HUDEP-2 (cell line): Measurements from ENCODE around the gene NFIC.
A peak's percentile ranks its signal among the peaks of the same experiment; 100 is the strongest.

ENCODE experiments used
- DNase-seq, 76 experiments: peaks; one replicate each; lab custom pipeline; 2025; ENCODE audit not compliant: unreplicated experiment in 76 of 76; lab: John Stamatoyannopoulos, UW

Gene NFIC

DNA sequence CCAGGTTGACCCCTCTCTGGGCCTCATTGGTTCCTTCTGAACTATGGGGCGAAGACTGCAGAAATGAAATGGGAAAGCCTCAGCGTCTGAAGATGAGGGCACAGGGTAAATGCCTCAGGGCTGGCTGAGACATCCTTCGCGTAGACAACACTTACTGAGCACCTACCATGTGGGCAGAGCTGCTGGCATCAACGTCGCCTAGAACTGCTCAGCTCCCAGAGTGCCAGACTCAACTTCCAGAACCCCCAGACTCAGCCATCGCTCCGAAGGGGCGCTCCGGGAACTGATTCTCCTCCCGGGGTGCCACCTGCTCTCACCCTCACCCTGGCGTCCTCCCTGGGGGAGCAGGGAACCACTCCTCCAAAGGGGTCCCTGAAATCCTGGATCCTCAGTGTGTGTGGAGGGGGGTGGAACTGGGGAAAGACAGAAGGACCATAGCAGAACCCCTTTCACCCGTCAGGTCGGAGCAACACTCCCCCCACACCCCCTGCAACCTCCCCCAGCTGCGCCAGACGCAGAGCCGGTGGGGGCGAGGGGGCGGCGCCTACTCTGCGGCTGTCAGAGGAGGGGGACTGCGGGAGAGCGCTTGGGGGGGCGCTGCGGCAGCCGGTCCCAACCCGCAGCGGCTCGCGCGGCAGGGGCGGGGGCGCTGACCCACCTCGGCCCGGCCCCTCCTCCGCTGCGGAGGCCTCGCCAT, 8.2 kb upstream of the NFIC start:
- no peak for DNase-seq

DNA sequence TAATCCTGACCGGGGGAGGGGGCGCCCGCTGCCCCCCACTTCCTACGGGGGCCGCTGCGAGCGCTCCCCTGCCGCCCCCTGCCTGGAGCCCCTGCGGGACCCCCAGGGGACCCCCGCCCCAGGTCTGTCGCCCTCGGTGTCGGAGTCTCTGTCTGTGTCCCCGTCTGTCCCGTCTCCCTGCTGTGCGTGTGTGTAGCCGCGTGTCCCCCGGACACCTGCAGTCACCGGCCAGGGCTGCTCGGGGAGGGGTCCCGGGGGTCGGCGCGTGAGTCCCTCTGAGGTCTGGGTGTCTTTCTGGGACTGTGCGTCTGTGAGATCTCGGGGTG, 7.7 kb upstream of the NFIC start:
- no peak for DNase-seq

DNA sequence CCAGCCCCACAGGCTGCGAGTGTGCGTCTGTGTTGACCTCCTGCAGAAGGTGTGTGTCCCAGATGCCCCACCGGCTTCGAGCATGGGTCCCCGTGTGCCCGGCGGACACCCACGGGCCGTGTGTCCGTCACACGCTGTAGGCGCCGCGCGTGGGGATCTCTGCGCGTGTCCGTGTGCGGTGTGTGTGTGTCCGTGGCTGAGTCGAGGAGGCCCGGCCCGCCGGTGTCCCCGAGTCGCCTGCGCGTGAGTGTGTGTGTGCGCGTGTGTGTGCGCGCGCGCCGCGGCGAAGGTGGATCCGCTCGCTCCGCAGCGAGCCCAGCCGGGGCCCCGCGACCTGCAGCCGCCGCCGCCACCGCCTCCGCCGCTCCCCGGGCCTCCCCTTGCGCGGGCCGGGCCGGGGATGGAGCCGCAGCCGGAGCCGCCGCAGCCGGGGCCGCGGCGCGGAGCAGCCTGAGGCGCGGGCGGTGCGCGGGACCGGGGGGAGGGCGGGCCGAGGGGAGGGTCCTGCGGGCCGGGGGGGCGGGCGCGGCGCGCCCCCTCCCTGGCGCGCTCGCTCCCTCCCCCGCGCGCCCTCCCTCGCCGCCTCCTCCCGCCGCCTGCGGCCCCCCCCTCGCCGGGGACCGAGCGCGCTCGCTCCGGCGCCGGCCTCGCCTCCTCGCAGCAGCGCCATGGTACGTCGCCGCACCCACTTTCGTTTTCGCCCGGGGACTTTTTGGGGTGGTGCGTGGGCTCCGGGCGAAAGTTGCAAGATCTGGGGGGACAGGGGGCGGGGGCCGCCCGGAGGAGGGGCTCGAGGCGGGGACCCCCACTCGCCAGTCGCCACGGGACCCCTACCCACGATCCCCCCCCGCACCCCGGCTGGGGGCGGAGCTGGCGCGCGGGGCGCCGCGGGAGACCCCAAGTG, 7.1 kb upstream of the NFIC start:
- DNase-seq: peak in 41 of 76 experiments; percentile 21 to 75 (median 51)

DNA sequence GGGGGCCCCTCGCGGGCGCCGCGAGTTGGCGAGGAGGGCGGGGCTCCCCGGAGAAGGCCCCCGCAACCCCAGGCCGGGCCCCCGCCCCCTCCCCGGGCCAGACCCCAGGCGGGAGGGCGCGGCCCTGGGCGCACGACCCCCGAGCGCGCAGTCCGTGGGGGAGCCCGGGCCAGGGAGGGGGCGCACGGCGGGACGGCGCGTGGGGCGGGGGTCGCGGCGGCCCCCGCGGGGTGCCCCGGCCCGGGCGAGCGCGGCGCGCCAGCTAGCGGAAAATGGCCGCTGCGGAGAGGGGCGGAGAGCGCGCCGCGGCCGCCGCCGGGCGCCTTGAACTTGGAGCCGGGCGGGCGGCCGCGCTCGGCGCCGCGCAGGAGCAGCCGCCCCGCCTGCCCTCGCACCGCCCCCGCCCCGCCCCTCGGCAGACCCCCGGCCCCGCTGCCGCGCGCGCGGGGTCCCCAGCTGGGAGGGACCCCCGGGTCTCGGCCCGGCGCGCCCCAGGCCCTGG, 6.4 kb upstream of the NFIC start:
- peak in 3 of 76 experiments; percentile 29 to 51 (median 49) for DNase-seq

DNA sequence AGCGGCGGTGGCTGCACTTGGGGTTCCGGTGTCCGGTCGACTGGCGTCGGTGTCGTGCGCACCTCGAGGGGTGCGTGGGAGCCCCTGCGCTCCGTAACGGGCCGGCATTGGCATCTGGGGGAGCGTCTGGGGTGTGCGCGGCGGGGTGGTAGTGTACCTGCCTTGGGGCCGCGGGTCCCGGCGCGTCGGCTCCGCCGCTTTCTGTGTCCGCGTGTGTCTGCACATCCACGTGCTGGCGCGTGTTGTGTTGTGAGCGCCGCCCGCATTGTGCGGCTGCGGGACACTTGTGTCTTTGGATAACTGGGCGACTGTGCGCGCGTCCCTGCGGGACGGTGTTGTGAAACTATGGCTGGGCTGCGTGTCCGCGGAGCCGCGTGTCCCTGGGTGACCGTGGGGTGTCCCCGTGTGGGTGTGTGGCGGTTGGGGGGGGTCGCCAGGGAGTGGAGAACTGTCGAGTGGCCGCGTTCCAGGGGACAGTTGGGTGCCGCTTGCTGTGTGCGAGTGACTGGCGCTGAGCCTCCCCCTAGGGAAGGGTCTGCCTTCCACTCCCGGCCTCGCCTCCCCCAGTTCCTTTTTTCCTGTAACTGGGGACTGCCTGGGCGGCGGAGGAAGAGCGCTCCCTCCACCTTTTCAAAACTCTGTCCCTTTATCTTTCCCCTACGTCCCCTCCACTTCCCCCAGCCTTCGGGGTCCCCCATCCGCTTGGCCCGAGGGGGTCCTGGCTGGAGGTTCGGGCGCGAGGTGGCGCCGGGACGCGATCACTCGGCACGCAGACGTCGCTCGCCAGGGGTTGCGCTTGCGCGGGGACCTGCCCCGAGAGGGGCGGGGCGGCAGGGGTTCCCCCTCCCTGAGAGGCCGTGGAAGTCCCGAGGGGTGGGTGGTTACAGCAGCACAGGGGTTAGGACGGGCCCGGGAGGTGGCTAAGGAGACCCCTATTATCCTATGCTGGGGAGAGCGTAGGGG, 5.7 kb upstream of the NFIC start:
- DNase-seq: peak in 50 of 76 experiments; percentile 16 to 90 (median 48)

DNA sequence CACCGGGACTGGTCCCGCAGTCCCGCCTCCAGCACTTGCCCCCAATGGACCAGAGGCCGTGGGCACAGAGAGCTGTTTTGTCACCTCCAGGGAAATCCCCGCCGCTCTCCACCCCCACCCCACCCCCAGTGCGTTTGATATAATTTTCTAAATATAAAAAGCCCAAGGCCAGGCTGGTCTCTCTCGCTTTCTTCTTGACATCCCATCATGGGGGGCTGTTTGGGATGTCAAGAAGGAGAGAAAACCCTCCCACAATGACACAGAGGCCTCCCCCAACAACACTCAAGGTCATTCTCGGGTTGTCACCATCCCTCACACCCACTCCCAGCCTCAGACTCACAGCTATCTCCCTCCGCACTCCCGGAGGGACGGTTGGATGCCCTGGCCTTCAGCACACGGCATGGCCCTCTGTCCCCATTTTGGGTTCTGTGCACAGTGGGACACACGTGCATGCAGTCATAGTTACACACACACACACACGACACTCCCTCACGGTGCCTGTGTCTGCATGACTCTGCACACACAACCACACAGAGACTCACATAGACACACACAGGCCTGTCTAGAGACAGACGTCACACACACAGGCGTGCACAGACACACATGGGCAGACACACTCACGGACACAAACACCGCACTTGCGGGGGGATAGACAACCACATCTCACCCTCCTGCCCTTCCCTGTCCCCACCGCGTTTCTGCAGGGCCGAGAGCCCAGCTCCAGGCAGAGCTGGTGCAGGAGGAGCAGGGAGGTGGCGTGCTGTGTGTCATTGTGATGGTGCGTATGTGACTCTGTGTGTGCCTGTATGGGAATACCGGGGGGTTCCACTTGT, 4.8 kb upstream of the NFIC start:
- peak in 2 of 76 experiments; percentile 21 to 27 for DNase-seq

DNA sequence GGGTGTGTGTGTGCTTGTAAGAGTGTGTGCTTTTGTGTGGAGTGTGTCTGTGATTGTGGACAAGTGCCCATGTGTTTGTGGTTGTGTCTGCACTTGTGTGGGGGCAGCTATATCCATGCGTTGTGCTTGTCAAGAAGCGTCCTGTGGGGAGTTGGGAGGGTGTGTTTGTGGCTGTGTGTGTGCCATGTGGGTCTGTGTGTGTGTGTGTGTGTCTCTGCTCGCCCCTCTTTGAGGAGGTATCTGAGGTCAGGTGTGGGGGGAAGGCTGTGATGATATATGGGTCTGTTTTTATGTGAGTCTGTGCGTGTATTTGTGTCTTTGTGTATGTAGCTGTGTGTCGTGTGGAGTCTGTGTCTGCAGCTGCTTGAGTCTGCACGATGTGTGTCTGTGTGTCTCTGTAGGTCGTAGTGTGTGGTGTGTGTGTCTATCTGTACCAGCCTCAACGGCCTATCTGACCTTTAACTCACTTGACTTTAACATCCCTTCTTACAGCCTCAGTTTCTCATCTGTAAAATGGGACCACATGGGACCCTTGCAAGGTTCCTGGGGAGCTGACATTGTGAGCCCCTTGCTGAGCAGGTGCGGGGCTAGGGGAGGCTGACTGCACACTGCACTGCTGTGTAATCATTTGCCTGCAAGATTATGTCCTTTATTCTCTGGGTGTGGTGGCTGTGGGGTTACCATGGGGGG, 4.0 kb upstream of the NFIC start:
- DNase-seq: no peak

DNA sequence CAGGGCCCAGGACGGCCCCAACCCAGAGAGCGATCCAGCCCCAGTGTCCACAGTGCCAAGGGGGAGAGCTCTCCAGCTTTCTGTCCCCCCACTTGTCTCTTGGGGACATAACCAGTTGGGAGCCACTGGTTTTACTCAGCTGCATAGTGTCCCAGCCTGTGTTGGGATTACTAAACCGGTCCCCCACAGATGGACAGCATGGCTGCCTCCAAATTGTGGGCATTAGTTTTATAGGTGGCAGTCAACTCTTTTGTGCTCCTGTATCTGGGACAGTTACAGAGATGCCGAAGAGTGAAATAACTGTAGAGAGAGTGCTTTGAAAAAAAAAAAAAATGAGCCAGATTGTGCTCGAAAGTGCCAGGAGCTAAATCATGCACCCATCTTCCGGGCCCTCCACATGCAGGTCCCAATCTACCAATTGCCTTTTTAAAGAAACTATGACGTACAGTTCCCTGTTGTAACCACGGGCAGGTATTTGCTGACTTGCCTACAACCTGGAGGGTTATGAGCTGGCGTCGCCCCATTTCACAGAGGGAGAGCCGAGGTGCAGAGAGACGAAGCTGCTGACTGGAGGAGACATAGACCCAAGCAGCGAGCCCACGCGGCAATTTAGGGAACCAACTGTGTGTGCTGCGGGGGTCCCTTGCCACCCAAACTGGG, 2.4 kb upstream of the NFIC start:
- DNase-seq: no peak

DNA sequence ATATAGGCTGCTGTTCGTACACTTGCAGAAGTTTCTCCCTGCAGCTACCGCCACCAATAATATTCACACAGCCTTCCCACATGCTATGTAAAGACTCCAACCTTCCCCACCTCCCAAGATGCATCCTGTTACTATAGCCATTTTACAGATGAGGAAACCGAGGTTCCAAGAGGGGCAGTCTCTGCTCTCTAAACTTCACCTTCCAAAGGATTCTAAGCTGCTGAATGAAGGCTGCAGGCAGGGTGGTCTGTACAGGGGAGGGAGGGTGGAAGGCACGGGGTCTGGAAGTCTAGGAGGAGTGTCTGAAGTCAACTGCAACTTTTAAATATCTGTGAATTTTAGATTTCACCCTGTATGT, 1.9 kb upstream of the NFIC start:
- no peak for DNase-seq

DNA sequence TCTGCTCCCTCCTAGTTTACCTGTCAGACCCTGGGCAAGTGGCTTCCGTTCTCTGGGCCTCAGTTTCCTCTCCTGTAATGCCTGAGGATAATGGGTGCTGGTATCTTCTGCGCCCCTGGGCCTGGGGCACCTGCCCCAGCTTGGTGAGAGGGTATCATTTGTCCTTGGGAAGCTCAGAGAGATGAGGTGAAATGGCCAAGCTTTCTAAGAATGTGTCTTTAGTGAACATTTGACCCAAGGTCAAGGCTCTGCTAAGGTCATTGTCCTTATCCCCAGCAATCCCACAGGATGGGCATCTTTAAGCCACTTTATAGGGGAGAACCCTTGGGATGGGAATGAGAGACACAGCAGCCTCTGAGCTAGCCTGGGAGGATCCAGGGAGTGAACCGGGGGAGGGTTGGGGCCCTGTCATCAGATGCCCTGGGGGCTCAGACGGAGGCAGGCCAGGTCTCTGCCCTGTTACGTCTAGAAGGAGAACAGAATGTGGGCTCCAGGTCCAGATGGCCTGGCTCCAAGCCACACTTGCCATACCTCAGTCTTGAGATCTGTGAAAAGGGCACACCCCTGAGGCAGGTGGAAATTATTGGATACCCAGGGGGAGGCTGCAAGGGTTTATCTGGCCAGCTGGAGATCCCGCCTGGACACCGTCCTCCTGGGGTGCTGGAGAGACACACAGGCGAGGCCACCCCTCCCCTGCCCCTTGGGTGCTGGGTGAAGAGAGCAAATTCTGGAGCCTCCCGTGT, 1.1 kb upstream of the NFIC start:
- DNase-seq: peak in 26 of 76 experiments; percentile 22 to 66 (median 42)

DNA sequence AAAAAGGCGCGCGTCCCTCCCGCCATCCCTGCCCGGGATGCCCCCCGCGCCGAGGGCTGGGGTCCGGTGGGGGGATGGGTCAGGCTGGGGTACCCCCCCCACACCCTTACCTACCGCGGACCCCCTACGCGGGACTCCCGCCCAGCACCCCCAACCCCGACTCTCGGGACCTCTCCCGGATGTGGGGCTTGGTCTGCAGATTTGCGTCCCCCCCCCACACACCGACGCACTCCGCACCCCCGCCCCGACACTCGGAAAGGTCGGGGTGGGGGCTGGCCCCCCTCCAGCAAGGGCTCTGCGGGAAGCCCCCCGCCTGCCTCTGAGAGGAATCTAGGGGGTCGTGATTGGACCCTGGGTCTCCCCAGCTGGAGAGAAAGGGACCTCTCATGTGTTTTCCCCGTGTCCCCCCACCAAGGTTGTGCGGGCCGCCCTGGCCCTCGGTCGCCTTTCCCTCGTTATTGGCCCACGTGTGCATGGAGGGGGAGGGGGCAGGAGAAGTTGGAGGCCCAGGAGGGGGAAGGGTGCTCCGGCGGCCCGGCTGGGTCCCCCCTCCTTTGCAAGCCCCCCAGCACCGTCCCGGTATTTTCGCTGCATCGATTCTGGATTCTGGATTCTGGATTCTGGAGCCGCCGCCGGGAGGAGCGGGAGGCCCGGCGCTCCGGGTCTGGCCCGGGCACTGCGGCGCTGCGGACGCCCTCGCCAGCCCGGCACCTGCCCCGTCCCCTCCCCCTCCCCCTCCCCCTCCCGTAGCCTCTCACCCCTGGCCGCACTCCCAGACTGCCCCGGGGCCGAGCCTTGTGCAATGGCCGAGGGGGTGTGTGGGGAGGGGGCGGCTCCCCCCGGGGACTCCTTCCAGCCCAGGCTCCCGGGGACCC, 607 bp downstream of the NFIC start:
- peak in 43 of 76 experiments; percentile 22 to 67 (median 46) for DNase-seq

DNA sequence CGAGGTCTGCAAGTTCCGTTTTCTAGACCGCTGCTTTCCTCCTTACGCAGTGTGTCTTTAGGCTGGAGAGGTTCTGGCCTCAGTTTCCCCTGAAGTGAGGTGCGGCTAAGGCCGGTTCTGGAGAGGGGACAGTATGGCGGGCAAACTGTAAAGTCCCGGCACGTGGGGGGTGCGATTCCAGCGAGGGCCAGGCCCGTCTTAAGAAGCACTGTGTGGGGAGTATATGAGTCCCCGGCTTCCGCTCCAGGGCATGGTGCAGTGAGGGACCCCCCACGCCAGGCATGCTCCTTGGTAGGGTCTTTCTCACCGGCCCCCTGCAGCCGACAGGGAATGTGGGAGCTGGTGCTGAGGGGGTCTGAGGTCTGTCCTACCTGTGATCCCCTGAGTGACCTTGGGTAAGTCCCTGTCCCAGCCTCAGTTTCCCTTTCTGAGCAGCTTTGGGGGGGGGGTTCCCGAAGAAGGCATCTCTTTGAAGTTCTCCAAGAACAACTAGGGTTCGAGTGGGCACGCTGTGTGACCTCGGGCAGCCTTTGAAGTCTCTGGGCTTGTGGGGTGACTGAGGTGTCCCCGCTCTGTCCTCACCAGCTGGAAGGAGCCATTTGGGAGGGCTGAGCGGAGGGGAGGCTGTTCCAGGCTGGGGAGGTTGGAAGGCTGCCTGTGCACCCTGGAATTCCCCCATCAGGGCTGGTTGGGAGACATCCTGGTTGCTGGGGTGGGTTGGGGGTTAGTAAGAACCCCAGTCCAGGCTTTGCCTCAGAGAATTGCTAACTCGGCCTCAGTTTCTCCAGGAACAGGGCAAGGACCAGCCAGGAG, 1.5 kb downstream of the NFIC start:
- DNase-seq: peak in 5 of 76 experiments; percentile 21 to 50 (median 25)

DNA sequence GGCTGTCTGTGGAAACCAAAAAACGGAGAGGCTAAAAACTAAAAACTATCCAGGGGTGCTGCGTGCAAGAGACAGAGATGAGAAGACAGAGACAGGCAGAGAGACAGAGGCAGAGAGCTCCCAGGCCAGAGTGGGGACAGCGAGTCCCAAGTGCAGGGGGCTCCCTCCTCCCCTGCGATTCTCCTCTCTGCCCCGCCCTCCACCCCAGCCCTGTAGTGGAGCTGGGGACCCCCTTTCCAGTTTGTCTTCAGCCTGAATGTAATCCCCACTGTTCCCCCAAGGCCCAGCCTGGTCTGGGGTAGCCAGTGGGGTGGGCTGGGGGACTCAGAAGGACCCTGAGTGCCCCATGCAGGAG, 2.0 kb downstream of the NFIC start:
- no peak for DNase-seq

DNA sequence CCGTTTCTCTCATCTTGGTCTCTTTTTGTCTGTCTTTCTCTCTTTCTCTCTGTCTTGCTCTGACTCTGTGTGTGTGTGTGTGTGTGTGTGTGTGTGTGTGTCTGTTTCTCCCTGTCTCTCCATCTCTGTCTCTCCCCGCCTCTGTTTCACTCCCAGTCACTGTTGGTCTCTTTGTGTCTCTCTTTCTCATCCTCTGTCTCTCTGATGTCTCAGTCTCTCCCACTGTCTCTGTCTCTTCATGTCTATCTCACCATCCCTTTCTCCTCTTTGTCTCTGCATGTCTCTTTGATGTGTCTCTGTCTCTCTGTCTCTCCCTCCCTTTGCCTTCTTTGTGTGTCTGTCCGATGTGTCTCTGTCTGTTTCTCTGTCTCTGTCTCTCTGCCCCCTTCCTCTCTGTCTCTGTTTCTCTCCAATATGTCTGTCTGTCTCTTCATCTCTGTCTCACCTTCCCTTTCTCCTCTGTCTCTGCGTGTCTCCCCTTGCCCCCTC, 2.5 kb downstream of the NFIC start:
- DNase-seq: peak in 4 of 76 experiments; percentile 14 to 41 (median 28)

DNA sequence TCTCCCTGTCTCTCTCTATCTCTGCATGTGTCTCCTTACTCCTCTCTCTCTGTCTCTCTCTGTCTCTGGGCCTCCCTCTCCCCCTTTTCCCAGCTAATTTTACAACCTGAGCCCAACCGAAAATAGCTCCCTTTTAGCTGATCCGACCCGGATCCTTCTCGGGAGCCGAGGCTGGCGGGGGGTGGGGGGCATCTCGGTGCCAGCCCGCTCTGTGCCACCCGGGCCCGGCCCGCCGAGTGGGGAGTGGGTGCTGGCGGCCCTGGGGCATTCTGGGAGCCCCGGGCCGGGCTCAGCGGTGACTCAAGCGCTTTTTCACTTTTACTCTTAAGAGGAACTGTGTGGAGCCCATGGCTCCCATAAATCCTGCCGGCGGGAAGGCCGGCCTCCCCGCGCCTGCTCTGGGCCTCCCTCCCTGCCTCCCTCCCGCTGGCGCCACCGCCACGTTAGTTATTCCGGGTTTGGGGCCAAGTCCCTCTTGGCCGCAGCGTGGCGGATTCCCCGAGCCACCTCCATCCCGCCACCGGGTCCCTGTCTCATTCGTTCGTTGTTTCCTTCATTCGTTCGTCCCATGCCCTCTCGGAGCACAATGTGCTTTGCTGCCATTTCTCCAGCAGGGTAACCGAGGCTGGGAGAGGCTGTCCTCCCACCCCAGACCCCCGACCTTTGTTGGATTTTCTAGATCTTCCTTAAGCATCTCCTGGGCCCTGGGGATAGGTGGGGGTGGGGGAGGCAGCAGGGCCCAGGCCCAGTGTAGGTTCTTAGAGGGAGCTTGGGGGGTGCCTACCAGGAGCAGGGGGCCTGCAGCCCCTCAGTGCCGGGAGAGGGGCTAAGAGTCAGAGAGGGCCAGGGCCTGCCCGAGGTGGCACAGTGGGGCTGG, 3.2 kb downstream of the NFIC start:
- no peak for DNase-seq
